ENCODE data around the gene MAGI1.

DNA sequence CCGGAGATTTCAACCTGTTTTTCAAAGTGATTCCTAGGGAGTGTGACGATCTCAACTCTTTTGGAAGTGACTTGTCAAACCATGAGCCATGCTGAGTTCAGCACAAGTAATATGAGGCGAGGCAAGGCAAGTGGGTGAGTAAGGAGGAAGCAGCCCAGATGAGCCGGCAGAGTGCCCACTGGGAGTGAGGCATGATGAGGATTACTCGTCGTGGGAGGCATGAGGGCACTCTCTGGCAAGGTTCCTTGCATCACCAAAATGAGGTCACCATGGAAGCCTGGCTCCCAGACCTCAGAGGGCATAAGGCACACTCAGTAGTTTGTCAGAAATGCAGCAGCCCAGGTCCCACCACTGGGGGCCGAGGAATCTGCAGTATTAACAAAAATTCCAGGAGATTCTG lies 636.1 kb downstream of the MAGI1 start:
- TF ChIP-seq, protein P1, sequence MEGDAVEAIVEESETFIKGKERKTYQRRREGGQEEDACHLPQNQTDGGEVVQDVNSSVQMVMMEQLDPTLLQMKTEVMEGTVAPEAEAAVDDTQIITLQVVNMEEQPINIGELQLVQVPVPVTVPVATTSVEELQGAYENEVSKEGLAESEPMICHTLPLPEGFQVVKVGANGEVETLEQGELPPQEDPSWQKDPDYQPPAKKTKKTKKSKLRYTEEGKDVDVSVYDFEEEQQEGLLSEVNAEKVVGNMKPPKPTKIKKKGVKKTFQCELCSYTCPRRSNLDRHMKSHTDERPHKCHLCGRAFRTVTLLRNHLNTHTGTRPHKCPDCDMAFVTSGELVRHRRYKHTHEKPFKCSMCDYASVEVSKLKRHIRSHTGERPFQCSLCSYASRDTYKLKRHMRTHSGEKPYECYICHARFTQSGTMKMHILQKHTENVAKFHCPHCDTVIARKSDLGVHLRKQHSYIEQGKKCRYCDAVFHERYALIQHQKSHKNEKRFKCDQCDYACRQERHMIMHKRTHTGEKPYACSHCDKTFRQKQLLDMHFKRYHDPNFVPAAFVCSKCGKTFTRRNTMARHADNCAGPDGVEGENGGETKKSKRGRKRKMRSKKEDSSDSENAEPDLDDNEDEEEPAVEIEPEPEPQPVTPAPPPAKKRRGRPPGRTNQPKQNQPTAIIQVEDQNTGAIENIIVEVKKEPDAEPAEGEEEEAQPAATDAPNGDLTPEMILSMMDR (IDR thresholded peaks at IDR 0.05), result no peak
- TF ChIP-seq POLR2A (IDR thresholded peaks at IDR 0.05) (no peak), POLR2AphosphoS5 (IDR thresholded peaks at IDR 0.05) (no peak), EP300 (IDR thresholded peaks at IDR 0.05) (no peak)
